Fibroblast of pulmonary artery (primary cell): Measurements from ENCODE around the gene TIMM17B.

Source experiments
- DNase-seq: peaks from one replicate; pipeline ENCODE4 v3.0.0-alpha.2; 2010; ENCODE audit warnings: low read depth
- H3K4me3 ChIP-seq: replicated peaks from 2 replicates; pipeline ENCODE4 v1.5.1; 2011; ENCODE audit warnings: low read depth, mild to moderate bottlenecking, control low read depth, low read length, moderate library complexity
- CTCF ChIP-seq: IDR thresholded peaks from 2 replicates; pipeline ENCODE4 v1.5.1; 2011; ENCODE audit warnings: mild to moderate bottlenecking, control low read depth, low read length, inconsistent platforms; ENCODE audit errors: missing control alignments

Gene TIMM17B

GRCh38 chrX:48904180-48904579 is 6.6 kb upstream of the TIMM17B start:
- DNase-seq: no peak
- TF ChIP-seq CTCF: no peak
- no peak overlapping the region for H3K4me3 ChIP-seq

DNA sequence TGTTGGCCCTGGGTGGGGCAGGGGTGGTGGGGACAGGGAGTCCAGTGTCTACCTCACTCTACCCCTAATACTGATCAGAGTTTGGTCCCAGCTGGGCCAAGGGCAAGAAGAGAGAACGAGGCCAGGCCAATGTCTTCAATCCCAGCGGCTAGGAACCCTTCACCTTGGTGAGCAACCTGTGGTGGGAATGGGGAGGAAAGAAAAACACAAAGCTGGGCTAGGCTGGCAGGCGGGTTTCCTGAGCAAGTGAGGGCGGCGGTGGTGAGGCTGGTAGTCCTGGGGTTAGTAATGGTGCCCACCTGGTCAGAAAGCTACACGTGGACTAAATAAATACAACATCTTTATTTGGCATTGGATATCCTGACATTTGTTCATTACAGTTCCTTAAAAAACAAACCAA is 5.7 kb upstream of the TIMM17B start:
- DNase-seq: no peak
- TF ChIP-seq CTCF: no peak
- H3K4me3 ChIP-seq: no peak overlapping the region

DNA sequence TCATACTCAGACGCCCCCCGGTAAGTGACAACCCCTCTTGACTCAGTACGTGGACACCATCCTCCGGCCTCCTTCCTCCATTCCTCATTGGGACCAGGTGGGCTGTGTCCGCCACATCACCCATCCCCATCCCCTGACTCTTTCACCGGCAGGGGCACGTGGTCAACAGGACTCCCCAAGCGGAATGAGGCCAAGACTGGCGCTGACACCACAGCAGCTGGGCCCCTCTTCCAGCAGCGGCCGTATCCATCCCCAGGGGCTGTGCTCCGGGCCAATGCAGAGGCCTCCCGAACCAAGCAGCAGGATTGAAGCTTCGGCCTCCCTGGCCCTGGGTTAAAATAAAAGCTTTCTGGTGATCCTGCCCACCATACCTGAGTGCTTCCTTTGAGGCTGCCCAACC is 5.2 kb upstream of the TIMM17B start:
- no peak for DNase-seq
- no peak for TF ChIP-seq CTCF
- H3K4me3 ChIP-seq: no peak overlapping the region

- no peak for DNase-seq
- H3K4me3 ChIP-seq: no peak overlapping the region
- no peak for TF ChIP-seq CTCF
Measured at GRCh38 chrX:48902135-48902534, 4.6 kb upstream of the TIMM17B start.

DNA sequence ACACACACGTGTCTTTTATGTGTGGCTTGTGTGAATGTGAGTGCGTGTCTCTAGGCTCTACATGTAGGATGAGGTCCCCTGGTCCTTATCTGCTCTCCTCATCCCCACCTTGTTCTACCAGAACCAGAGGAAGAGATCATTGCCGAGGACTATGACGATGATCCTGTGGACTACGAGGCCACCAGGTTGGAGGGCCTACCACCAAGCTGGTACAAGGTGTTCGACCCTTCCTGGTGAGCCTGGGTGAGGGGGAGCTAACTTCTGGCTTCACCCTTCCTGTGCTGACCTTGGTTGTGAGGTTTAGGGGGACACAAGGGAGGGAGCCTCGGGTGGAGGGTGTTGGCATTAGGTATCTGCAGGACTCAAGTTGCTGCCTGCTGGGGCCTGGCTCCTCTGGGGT is 3.5 kb upstream of the TIMM17B start:
- H3K4me3 ChIP-seq: no peak overlapping the region
- no peak for DNase-seq
- TF ChIP-seq CTCF: no peak

DNA sequence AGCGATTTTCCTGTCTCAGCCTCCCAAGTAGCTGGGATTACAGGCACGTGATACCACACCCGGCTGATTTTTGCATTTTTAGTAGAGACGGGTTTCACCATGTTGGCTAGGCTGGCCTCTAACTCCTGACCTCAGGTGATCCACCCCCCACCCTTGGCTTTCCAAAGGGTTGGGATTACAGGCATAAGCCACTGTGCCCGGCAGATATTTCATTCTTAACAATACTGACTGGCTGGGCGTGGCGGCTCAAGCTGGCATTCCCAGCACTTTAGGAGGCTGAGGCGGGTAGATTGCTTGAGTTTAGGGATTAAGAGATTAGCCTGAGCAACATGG is 1.5 kb upstream of the TIMM17B start:
- no peak overlapping the region for H3K4me3 ChIP-seq
- DNase-seq: no peak
- no peak for TF ChIP-seq CTCF

GRCh38 chrX:48897157-48897624 is 377 bp downstream of the TIMM17B start:
- TF ChIP-seq CTCF: no peak
- peak overlapping the region; percentile 78 for H3K4me3 ChIP-seq
- peak; percentile 73 for DNase-seq
